SHP77 treated with DMSO at 0.1 percent for 48 hours (cell line): ENCODE results near the gene DCLK1.

ENCODE experiments used
- DNase-seq: peaks from one replicate; lab custom pipeline; 2025; lab: John Stamatoyannopoulos, UW

Gene DCLK1

DNA sequence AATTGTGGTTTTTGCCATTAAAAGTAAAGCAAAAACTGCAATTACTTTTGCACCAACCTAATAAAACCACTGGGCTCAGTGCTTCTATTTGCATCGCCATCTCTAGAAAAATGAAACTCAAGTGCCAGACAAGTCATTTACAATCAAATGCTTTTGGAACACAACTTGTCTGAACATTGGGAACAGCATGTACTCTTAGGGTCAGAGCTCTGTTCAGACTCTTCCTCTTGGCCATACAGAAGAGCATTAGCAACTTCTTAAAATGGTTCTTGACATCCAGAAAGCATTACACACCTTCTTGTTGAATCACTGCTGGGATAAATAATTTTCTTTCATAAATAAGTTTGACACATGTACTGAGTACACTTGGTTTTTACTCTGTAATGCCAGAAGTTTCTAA, 272.5 kb downstream of the DCLK1 start:
- no peak for DNase-seq

DNA sequence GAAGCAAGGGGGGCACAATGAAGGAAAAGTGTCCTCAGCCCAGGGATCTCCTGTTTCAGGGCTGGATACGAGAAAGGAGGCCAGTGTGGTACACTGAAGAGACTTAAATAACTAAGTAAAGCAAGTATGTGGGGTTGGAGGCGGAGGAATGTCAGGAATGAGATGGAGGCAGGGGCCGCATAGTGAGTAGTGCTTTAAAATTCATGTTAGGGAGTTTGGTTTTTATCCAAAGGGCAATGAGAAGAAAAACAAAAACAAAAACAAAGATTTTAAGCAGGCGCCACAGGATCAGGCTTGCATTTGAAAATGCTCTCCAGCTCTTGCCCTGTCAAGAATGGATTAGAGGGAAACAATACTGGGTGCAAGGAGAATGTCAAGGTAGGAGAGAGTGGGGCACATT, 273.4 kb downstream of the DCLK1 start:
- no peak for DNase-seq

DNA sequence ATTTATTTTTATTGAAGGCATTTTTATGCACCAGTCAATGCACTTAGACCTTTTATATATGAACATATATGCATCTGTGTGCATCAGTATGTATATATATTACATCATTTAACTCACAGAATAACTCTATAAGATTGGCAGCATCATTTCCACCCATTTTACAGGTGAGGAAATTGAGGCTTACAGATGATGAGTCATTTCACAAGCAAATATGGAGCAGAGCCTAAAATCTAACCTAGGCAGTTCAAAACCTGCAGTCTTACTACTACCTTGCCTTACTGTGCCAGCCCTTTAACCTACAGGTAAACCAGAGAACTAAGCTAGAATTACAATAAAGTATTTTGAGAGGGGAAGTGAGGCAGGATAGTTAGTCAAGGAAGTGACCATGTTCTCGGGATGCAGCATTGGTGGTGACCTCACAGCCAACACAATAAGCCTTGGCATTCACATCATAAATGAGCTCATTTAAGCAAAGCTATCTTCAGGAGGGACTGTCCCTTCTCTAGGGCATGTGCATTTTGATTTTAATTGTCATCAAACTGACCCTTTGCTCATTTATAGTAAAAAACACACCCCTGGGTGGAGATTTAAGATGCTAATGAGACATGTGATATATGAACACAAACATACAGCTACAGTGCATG, 274.3 kb downstream of the DCLK1 start:
- no peak for DNase-seq

DNA sequence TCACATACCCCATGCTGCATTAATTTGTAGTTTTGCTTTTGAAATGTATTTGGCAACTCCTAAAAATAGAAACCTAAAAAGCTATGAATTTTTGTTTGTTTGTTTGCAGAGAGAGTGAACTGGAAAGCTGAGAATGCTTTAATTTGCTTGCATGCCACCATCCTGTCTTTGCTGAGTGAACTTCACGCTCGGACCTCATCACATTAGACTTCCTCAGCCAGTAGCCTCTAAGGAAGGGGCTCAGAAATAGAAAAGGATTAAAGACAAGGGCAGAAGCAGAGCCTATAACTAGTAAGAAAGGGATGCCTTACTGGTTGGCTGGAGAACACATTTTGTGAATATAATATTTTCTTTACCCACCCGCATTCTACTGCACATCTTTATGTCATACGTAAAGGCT, 275.1 kb downstream of the DCLK1 start:
- DNase-seq, result no peak

DNA sequence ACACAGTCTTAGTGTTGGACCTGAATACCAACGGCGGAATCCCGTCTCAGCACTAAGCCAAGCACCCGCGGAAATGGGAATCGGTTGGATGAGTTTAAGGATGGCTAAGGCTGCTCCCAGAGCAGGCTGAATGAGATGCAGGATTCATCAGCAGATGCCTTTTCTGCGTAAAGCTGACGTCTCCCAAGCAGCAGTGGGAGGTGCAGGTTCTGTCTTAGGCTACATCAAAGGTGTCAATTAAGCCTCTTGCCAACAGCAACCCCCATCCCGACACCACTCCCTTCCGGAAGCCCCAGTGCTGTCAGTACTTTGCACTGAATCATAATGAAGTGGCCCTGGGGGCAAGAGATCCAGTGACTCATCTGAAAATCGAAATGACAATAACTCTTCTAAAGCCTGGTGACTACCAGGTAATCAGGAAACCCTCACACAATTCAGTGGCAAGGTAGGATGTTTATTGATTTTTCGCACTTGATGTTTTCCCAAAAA, 275.6 kb downstream of the DCLK1 start:
- DNase-seq, result no peak

DNA sequence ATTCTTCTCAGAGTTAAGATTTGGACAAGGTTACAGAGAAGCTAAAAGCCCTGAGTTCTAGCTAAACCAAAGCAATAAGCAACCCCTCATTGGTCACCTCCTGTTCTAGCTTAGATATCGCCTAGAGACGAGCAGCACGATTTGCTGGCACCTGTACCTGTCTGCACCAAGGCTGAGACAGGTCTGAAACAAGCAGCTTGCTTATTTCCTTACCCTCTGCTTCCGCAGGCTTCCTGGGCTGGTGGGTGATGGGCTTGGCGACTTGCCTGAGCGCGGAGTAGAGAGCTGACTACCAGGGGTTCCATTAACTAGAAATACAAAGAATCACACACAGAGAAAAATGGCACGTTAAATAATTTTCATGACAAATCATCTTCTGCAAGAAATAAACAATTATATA, 276.9 kb downstream of the DCLK1 start:
- DNase-seq, result no peak

DNA sequence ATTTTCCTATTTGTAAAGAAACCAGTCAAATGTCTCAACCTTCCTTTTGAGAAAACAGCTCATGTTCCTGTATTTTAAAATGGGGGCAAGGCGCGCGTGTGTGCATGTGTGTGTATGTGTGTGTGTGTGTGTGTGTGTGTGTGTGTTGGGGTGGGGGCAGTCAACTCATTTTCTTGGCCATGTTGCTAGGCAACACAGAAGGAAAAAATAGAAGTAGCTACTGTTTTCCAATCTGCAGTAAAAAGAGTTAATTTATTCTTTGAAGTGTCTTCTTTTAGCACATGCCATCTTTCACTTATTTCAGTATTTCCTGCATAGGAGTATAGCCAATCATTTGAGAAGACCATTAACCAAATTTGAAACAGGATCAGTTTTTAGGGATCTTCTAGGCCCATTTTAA, 279.3 kb downstream of the DCLK1 start:
- no peak for DNase-seq

DNA sequence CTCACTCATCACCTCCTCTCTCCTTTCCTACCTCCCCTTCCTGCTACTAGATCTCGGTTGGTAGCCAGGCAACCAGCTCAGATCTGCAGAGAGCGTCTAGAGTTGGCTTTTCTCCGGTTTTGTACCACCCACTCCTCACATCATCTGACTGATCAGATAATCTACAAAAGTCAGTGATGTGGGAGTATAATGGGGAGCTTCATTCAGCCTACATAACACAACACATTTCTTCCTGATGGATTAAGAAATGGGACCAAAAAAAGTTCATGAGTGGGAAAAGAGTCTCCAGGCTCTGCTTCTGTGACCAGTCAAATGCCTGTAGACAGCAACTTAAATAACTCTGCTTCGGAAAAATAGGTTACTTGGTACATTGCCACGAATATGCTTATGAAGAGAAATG, 279.8 kb downstream of the DCLK1 start:
- no peak for DNase-seq

DNA sequence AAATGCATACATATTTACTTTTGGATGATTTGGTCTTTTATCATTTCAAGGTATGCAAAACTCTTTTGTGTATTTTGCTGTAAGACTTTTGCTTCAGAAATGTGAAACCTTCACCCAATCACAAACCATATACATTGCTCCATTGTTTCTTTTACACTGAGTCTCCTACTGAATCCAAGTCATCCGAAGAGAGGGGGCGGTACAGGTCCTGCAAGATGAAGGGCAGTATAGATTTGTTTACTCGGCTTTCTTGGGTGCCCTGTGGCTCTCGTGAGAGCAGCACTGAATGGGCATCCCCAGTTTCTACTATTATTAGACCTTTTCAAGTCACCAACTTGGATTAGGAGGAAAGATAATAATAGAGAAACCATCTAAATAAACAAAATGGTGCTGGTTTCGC, 280.6 kb downstream of the DCLK1 start:
- DNase-seq, result no peak

DNA sequence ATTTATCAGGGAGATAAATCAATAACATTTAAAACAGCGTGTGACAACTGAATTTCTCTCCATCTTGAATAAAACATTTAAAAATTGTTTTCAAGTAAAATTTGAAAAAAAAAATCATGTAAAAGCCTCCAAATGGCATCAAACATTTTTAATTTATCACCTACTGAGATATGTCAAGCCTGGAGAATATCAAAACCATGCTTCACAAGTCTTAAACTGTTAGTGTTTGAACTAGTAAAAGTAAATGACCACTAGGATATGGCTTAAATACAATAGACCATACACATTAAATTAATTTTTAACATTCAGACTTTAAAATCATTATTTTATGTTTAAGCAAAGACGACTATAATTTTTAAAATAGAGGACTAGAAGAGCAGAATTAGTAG, 281.9 kb downstream of the DCLK1 start:
- no peak for DNase-seq

DNA sequence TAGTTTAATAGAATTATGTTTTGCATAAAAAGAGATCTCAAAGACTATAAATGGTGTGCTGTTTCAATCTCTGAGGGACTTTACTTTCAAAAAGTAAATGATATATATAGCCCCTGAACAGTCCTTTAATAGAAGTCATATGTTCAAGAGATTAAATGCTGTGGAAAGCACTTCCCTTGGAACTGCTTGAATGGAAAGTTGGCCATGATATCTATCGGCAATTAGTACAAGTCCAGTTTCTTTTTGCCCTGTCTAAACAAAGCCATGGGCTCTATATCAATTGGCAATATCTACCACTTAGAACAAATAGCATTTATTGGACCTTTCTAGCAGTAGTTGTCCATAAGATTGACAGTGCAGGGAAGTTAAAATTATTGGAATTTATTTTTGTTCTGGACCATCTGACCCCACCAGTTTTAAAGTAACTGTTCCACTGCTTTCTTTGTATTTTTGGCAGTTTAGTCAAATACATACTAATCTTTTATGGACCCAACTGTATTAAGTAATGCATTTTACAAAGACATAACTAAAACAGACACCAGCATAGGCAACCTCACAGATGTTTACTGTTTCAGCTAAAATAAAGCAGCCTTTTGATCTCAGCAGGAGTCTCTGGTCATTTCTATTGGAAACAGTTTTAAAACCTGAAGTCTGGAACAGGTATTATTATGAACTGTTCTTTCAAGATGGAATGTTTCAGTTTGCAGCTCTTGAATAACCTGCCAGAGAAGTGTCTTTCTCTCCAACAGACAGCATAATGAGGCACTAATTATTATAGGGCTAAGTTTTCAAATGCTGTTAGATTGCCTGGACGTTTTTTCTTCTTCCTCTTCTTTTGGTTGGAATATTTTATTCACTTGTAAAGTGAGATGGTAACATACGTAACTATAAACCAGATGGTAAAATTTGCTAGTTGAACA, 282.6 kb downstream of the DCLK1 start:
- DNase-seq, result no peak

DNA sequence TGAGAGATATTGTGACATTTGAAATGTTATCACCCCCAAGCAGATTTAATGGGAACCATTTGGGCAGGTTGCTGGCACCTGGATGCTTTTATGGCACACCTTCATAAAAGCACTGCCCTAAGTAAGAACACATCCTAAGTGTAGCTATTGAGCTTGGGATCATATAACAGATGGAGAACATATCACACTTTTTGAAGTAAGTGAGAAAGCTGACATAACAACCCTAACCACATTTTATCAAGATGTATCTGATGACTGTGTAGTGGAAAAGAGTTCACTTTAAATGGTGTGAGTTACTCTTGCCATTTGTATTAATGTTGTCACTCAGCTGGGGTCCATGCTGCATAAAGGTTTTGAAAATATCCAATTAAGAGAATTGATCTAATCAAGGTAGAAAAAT, 287.9 kb downstream of the DCLK1 start:
- DNase-seq, result no peak

DNA sequence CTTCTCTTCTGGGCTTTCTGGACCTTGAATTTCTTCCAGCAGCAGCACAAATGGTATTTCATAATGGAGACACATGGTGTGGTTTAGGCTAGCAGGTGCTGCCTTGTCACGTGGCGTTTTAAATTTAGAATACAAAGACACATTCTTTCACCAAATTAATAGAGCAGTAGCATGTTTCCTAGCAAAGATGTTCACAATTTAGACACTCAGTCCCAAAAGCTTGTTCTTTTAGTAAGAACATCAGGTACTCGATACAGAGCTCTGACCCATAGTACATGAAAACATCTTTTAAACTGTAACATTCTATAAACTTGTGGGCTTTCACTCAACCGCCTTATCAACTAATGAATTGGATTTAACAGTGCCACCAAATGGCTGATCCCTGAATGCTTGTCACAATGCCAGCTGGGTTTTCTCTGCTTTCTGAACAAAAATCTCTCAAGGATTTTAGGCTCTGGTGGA, 290.1 kb downstream of the DCLK1 start:
- DNase-seq, result no peak

DNA sequence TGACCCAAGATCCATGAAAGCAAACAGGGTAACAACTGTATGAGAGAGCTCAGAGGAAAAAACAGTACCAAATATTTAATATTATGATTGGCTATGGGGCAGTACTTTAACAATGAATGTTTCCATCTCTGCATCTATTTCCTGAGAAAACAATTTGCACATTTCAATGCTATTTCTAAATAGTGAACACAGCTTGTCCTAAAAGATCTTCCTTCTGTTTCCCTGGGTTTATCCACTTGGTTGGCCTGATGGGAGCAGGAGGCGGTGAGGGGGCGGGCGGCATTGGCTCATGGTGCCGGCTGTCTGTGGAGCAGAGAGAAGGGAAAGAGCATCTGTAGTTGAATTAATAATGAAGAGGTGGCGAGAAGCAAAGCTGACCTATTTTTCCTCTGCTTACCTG, 291.4 kb downstream of the DCLK1 start:
- DNase-seq, result no peak

DNA sequence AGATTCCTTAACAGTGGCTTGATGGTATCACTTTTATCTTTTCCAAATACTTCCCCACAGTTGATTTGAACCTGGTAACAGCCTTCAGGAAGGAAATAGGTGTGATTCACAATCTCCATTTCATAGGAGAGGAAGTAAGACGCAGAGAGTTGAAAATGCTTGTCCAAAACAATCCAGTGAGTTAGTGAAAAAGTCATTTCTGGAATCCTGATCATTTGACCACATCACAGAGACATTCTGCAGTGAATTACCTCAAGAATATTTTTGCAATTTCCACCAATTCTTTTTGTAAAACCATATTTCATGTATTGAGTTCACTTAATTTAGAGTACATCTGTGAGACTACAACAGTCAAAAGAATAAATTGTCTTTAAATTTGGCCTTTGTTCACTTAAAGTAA, 292.8 kb downstream of the DCLK1 start:
- DNase-seq, result no peak

DNA sequence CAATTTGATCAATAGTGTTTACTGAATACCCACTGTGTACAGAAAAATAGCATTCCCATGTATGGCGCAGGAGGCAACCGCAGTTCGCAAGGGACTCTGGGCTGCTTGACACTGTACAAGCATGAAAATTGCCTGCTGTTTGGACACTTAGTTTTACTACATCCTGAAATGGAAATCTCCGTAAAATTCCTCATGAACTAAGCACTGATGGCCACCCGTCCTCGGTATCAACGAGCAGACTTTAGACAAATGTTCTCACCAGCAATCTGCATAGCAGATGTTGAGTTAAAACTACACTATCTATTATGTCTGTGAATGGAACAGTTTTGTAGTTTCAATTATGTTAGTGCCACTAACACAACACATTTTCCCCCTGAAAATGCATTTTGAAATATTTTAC, 294.7 kb downstream of the DCLK1 start:
- DNase-seq, result no peak

DNA sequence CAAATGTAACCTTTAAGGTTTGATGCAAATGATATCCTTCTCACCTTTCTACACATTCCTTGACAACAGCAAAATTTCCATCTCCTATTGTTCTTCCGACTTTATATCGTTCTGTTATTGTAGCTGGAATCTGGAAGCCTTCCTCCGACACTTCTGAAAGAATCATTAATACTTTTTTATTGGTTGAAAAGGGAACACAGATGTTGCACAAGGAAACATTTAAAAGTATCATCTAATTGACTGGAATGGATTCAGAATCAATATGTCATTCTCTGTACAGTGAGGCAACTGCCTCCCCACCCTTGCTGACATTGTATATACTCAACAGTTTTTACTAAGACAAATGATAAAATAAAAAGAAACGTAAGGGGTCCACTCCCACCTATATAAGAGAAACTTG, 295.2 kb downstream of the DCLK1 start:
- no peak for DNase-seq

DNA sequence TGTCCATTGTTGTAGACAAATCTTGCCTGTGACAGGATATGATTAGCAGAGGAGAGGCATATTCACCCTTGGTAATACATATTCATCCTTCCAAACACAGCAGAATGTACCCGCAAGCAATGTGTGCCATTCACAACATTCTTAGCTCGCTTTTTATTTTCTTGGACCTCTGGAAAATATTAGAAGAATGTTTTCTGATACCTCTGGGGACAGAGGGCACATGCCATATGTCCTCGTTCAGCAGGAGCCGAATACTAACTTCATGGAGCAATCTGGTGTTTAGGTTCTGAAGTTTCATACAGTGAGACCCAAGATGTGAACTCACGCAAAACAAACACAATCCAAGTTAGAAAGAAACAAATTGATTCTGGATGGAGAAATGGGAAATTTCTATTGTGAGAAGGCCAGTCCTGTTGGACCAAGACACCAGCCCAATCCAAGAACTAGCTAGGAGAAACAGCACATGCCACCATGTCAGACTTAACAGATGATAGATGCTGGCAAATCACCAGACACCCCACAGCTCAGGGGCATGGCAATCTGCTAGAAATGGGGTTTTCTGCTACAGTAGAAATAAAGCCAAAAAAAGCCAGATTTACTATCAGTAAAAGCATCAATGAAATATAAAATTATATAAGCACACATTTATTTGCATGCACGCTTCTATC, 297.4 kb downstream of the DCLK1 start:
- DNase-seq, result no peak

DNA sequence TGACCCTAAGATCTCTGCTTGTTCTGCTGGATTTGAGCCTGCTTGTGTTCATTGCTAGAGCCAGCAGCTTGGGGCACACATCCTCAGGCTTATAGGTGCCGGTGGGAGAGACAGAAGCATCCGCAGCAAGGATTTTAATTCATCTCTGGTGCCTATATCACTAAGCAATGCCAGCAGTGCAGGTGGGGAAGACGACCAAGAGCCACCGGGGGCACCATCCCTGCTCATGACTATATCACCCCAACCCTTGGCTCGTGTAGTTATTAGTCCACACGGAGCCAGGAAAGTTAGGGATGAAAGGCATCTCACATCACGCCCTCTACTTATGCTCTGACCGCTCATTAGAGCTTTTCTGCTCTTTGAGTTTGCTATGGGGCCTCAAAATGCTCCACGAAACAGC, 298.2 kb downstream of the DCLK1 start:
- DNase-seq, result no peak

DNA sequence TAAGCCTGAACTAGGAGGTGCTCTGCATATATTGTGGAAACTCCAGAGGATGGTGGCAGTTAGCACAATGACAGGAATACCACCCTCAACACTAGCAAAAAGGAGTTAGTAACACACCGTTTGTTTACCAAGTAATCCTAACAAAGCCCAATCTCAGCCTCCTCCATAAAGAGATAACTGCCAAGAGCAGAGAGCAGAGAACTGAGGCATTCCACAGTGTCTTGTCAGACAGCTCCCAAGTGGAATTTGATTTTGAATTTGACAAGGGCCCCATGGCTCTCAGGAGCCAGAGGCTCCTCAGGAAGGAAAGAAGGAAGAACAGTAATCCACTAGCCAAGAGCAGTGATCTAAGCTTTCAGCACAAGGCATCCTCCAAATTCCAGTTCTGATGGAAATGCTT, 298.6 kb downstream of the DCLK1 start:
- no peak for DNase-seq

DNA sequence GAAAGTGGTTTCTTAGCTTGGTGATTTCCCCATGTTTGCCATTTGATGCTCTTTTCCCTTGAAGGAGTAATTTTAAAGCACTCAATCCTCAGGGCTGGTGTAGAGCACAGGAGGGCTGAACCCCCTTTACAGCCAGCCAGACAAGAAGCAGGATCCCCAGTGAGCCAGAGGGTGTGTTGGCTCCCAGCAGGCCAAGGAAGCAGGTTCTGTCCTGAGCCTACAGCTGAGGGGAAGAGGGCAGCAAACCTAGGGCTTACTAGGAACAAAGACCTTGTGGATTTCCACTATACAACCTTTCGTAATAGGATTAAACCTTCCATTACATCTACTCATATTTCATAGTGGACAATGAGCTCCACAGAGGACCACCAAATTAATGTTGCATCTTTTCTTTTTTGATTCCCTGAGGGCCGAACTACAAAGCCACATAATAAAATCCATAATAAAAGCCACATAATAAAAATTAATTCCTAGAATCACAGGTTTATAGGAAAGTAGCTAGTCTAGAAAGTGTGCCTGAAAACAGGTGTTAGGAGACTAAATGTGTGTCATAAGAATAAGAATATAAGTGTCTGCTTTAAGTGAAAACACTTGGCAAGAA, 300.2 kb downstream of the DCLK1 start:
- DNase-seq, result no peak

DNA sequence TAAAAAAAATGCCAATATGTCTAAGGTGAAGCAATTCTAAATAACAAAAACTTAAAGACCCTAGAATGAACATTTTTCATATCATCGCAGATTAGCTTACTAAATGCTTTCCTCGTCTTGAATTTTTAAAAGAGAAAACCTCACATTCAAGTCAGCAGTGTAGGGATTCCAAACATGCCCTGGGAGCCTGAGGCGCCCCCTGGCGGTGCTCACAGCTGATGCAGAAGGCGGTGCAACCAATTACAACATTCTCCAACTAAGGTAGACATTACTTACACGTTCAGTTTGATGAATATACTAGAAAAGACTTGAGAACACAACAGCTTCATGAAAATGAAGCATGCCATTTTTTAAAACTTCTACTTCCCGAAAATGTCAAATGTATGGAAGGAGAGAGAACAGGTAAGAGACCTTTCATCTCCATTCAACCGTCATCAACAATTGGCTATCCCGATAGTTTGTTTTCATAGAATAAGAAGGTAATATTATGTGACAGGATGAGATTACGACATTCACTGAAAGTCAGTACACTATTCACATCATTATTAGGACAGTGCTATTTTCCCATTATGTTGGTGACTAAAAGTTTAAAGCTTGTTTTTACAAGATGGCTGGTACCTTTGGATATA, 304.4 kb downstream of the DCLK1 start:
- no peak for DNase-seq
